B cell (primary cell): ENCODE data around the gene ASCC2. TPM values are rescaled to one million over a fixed set of nuclear protein-coding genes. Genes with fewer than 3 reads are reported as not detected.

Experiments used
- ATAC-seq: fragments of 200-7000 bp; cut with Tn5 transposase; one replicate; pipeline ENCODE4 v1.10.0; 2021; ENCODE audit warnings: low read depth, mild to moderate bottlenecking, moderate number of reproducible peaks, moderate library complexity
- CTCF ChIA-PET: fragments of 350-600 bp; sonication (Branson Sonifier 250); formaldehyde crosslinking; loops from one replicate; lab custom pipeline; 2021; ENCODE audit warnings: antibody characterized with exemption, inconsistent platforms; lab: Charles Lee
- POLR2A ChIA-PET: fragments of 350-600 bp; sonication (Branson Sonifier 250); formaldehyde crosslinking; loops from one replicate; lab custom pipeline; 2021; ENCODE audit warnings: antibody characterized with exemption; lab: Charles Lee
- DNase-seq: peaks from one replicate; pipeline ENCODE4 v3.0.0; 2013
- H2AFZ ChIP-seq: 2 replicates; pipeline ENCODE4 v1.6.1; 2012; ENCODE audit warnings: mild to moderate bottlenecking, low read depth, low read length; ENCODE audit not compliant: insufficient read depth, poor library complexity, severe bottlenecking
- H3K27ac ChIP-seq, 2 donors: 1 replicate in 1 of 2; 2 replicates in 1 of 2; pipeline ENCODE4 v1.5.1; 2012 to 2013; ENCODE audit warnings: low read length in 2 of 2, mild to moderate bottlenecking in 2 of 2, moderate library complexity in 1 of 2
- H3K27me3 ChIP-seq, 4 experiments: fragments of 200-600 bp in 1 of 4; sonication (generic) in 1 of 4; replicated peaks in 1 of 4; 1 replicate in 2 of 4; 2 replicates in 2 of 4; pipeline versions ENCODE4 v1.6.1 to v1.7.0; 2013 to 2016; ENCODE audit warnings: low read length in 3 of 4, mild to moderate bottlenecking in 2 of 4, mixed read lengths in 1 of 4, moderate library complexity in 1 of 4; ENCODE audit not compliant: insufficient read depth in 4 of 4, control insufficient read depth in 3 of 4; ENCODE audit errors: control extremely low read depth in 1 of 4
- H3K36me3 ChIP-seq, 2 experiments: replicated peaks in 1 of 2; 1 replicate in 1 of 2; 2 replicates in 1 of 2; pipeline versions ENCODE4 v1.6.1 to v1.7.1; 2013; ENCODE audit warnings: low read length in 1 of 2; ENCODE audit not compliant: insufficient read depth in 2 of 2, control insufficient read depth in 1 of 2; ENCODE audit errors: control extremely low read depth in 1 of 2, extremely low read depth in 1 of 2
- H3K4me1 ChIP-seq, 2 donors: fragments of 200-600 bp in 1 of 2; sonication (generic) in 1 of 2; 1 replicate in 1 of 2; 2 replicates in 1 of 2; pipeline versions ENCODE4 v1.5.1 to v1.6.1; 2013 to 2017; ENCODE audit warnings: low read length in 2 of 2; ENCODE audit not compliant: control insufficient read depth in 2 of 2, insufficient read depth in 2 of 2
- H3K4me2 ChIP-seq: replicated peaks from 2 replicates; pipeline ENCODE3; 2012; ENCODE audit warnings: mild to moderate bottlenecking, low read depth, low read length; ENCODE audit not compliant: poor library complexity, severe bottlenecking
- H3K4me3 ChIP-seq, 5 experiments: fragments of 200-600 bp in 1 of 5; sonication (generic) in 1 of 5; 1 replicate in 3 of 5; 2 replicates in 2 of 5; pipeline versions ENCODE4 v1.5.1 to v1.7.0; 2011 to 2016; ENCODE audit warnings: low read length in 4 of 5, mild to moderate bottlenecking in 4 of 5, low read depth in 2 of 5, control low read depth in 1 of 5, moderate library complexity in 1 of 5; ENCODE audit not compliant: insufficient read depth in 1 of 5; ENCODE audit errors: control extremely low read depth in 1 of 5, extremely low read depth in 1 of 5
- H3K79me2 ChIP-seq: fragments of 200-600 bp; sonication (generic); one replicate; pipeline ENCODE4 v1.6.0; 2016; ENCODE audit warnings: low read length; ENCODE audit not compliant: control insufficient read depth, insufficient read depth
- H3K9ac ChIP-seq: fragments of 200-600 bp; sonication (generic); 2 replicates; pipeline ENCODE4 v1.6.1; 2017; ENCODE audit warnings: mild to moderate bottlenecking, low read length, moderate library complexity
- H3K9me3 ChIP-seq, 3 donors: one replicate each; pipeline versions ENCODE4 v1.6.1 to v1.7.1; 2013; ENCODE audit warnings: low read length in 2 of 3; ENCODE audit not compliant: control insufficient read depth in 2 of 3, insufficient read depth in 1 of 3; ENCODE audit errors: control extremely low read depth in 1 of 3
- H4K20me1 ChIP-seq: 2 replicates; pipeline ENCODE4 v1.6.0; 2012; ENCODE audit warnings: mild to moderate bottlenecking, low read length; ENCODE audit not compliant: insufficient read depth, control insufficient read depth, poor library complexity, severe bottlenecking
- H3K27ac Mint-ChIP-seq: one replicate; pipeline ENCODE4 v1.8.0; 2021; ENCODE audit warnings: mixed read lengths
- H3K27me3 Mint-ChIP-seq: one replicate; pipeline ENCODE4 v1.8.0; 2021; ENCODE audit warnings: mixed read lengths
- H3K4me1 Mint-ChIP-seq: one replicate; pipeline ENCODE4 v1.8.0; 2021; ENCODE audit warnings: mixed read lengths
- H3K4me3 Mint-ChIP-seq: one replicate; pipeline ENCODE4 v1.8.0; 2021; ENCODE audit warnings: mixed read lengths
- H3K9me3 Mint-ChIP-seq: one replicate; pipeline ENCODE4 v1.8.0; 2022; ENCODE audit warnings: mixed read lengths; ENCODE audit not compliant: insufficient read depth
- EZH2 ChIP-seq: IDR thresholded peaks from 2 replicates; pipeline ENCODE4 v1.6.1; 2012; ENCODE audit warnings: borderline replicate concordance, low read depth, mild to moderate bottlenecking, moderate library complexity, low read length; ENCODE audit not compliant: insufficient read depth, poor library complexity, severe bottlenecking
- WGBS: methylation state at CpG from one replicate; pipeline ENCODE4 v1.1.5; 2013; ENCODE audit warnings: missing lambda C conversion rate; ENCODE audit not compliant: insufficient coverage; 5-methylcytosine and 5-hydroxymethylcytosine counted together
- intact Hi-C: fragments of 100-400 bp; cut with micrococcal nuclease; formaldehyde crosslinking; loops from one replicate; pipeline ENCODE4 v1.10.0; 2022
- polyA plus RNA-seq: library from polyadenylated mRNA; depleted of rRNA; stranded (reverse); fragments of >200 nt; gene quantifications from 2 replicates; pipeline ENCODE4 v1.2.3, GENCODE V29; 2012
- total RNA-seq, 2 donors: library from RNA; stranded (reverse); fragments of 120-200 nt in 1 of 2; gene quantifications; 1 replicate in 1 of 2; 2 replicates in 1 of 2; pipeline versions ENCODE4 v1.2.3 to v1.2.4, GENCODE V29; 2013 to 2022
- TF ChIP-seq, protein P1 (sequence below): fragments of 200-600 bp; IDR thresholded peaks from one replicate; pipeline ENCODE4 v1.8.0; 2022; ENCODE audit warnings: antibody characterized with exemption, mild to moderate bottlenecking

ASCC2 gene
- total and polyA plus RNA-seq, 2 donors (not counting 1 experiment from before 2014, with no cell fraction given): 81.1 to 84.0 TPM

DNA sequence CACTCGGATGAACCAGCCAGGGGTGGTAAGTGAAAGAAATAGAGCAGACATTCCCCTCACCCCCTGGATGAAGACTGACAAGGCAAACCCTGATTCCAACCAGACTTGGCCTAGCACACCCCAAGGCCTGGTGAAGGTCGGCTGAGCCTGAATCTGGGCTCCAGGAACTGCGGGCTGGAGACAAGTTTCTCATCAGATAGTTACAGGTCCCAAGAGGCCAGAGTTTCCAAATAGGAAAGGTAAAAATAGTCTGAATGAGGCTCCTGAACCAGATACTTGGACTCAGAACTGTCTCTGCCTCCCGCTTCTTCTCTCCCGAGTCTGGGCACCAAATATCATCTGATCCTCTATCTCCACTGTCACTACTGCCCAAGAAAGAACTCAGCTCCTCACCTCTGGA, 79.1 kb downstream of the ASCC2 start:
- H3K9me3 Mint-ChIP-seq: no peaks in the 10 kb centered on the region
- no peak overlapping the region for H3K27ac Mint-ChIP-seq
- H3K27me3 Mint-ChIP-seq: no peaks in the 10 kb centered on the region
- Histone ChIP-seq H4K20me1 (no peaks in the 10 kb centered on the region), H3K79me2 (peaks cover 25% of the 10 kb centered on the region), H3K9ac (no peak overlapping the region), H3K27ac (no peak overlapping the region), H3K4me3 (no peak overlapping the region), H2AFZ (no peak overlapping the region), H3K9me3 (no peaks in the 10 kb centered on the region), H3K4me2 (no peak overlapping the region), H3K27me3 (no peaks in the 10 kb centered on the region), H3K36me3 (peaks cover 0 to 1% of the 10 kb centered on the region in 2 experiments), H3K4me1 (no peaks in the 10 kb centered on the region)
- DNase-seq (no peak), ATAC-seq (no peak)
- WGBS: 92% methylated on average over 2 of the region's 5 CpGs
- H3K4me3 Mint-ChIP-seq: no peak overlapping the region
- H3K4me1 Mint-ChIP-seq: peaks cover 6% of the 10 kb centered on the region
- TF ChIP-seq EZH2: no peak
- TF ChIP-seq, protein P1, sequence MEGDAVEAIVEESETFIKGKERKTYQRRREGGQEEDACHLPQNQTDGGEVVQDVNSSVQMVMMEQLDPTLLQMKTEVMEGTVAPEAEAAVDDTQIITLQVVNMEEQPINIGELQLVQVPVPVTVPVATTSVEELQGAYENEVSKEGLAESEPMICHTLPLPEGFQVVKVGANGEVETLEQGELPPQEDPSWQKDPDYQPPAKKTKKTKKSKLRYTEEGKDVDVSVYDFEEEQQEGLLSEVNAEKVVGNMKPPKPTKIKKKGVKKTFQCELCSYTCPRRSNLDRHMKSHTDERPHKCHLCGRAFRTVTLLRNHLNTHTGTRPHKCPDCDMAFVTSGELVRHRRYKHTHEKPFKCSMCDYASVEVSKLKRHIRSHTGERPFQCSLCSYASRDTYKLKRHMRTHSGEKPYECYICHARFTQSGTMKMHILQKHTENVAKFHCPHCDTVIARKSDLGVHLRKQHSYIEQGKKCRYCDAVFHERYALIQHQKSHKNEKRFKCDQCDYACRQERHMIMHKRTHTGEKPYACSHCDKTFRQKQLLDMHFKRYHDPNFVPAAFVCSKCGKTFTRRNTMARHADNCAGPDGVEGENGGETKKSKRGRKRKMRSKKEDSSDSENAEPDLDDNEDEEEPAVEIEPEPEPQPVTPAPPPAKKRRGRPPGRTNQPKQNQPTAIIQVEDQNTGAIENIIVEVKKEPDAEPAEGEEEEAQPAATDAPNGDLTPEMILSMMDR: no peak
- ChIA-PET POLR2A (no interaction called here), CTCF (no interaction called here)
- intact Hi-C loops: no loop called here

DNA sequence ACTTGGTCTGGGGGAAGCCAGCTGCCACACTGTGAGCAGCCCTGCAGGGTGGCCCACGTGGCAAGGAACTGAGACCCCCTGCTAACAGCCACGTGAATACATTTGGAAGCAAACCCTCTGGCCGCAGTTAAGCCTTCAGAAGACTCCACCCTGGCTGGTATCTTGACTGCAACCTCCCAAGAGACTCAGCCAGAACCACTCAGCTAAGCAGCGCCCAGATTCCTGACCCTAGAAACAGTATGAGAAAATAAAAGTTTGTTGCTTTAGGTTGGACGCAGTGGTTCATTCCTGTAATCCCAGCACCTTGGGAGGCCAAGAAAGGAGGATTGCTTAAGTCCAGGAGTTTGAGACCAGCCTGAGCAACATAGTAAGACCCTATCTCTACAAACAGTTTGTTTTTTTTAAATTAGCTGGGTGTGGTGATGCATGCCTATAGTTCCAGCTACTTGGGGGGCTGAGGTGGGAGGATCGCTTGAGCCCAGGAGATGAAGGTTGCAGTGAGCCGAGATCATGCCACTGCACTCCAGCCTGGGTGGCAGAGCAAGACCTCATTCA, 79.9 kb downstream of the ASCC2 start:
- no peak overlapping the region for H3K4me3 Mint-ChIP-seq
- peaks cover 6% of the 10 kb centered on the region for H3K4me1 Mint-ChIP-seq
- Histone ChIP-seq H3K9ac (no peak overlapping the region), H3K36me3 (peaks cover 0 to 1% of the 10 kb centered on the region in 2 experiments), H4K20me1 (no peaks in the 10 kb centered on the region), H3K27me3 (no peaks in the 10 kb centered on the region), H3K79me2 (peaks cover 24% of the 10 kb centered on the region), H3K4me2 (no peak overlapping the region), H3K27ac (no peak overlapping the region), H3K9me3 (no peaks in the 10 kb centered on the region), H3K4me3 (no peak overlapping the region), H2AFZ (no peak overlapping the region), H3K4me1 (no peaks in the 10 kb centered on the region)
- TF ChIP-seq, protein P1: no peak
- no peak for TF ChIP-seq EZH2
- no peak for DNase-seq
- no peak overlapping the region for H3K27ac Mint-ChIP-seq
- CTCF ChIA-PET: no interaction called here
- no peaks in the 10 kb centered on the region for H3K27me3 Mint-ChIP-seq
- POLR2A ChIA-PET: no interaction called here
- intact Hi-C loops: no loop called here
- H3K9me3 Mint-ChIP-seq: no peaks in the 10 kb centered on the region
- WGBS: 96% methylated on average over 4 of the region's 7 CpGs
- ATAC-seq: no peak
